SKM-1 treated with dmso at 0.1 percent for 144 hours (cell line): Measurements from ENCODE around the gene OLFM1.
"Not testable (repeated sequence)": the region's sequence is repeated elsewhere in the genome, so short reads cannot be mapped to it uniquely, and the experiment has no call there.

Source experiments
- DNase-seq: peaks from one replicate; lab custom pipeline; 2025; ENCODE audit not compliant: unreplicated experiment; lab: John Stamatoyannopoulos, UW

OLFM1 gene

GRCh38 chr9:135149901-135150300, 62.4 kb downstream of the OLFM1 start:
- DNase-seq, result not testable (repeated sequence)

- DNase-seq, result no peak
Measured at GRCh38 chr9:135150981-135151380, 63.5 kb downstream of the OLFM1 start.

GRCh38 chr9:135151757-135152613, 64.5 kb downstream of the OLFM1 start:
- DNase-seq, result no peak

- no peak for DNase-seq
Measured at GRCh38 chr9:135152614-135153334, 65.3 kb downstream of the OLFM1 start.

GRCh38 chr9:135154050-135154615, 66.7 kb downstream of the OLFM1 start:
- no peak for DNase-seq

GRCh38 chr9:135155396-135155795, 67.9 kb downstream of the OLFM1 start:
- no peak for DNase-seq

GRCh38 chr9:135156525-135157510, 69.3 kb downstream of the OLFM1 start:
- no peak for DNase-seq

- no peak for DNase-seq
Measured at GRCh38 chr9:135157856-135158563, 70.5 kb downstream of the OLFM1 start.

- no peak for DNase-seq
Measured at GRCh38 chr9:135158564-135158937, 71.1 kb downstream of the OLFM1 start.

GRCh38 chr9:135159801-135160200, 72.3 kb downstream of the OLFM1 start:
- no peak for DNase-seq

GRCh38 chr9:135160862-135161261, 73.4 kb downstream of the OLFM1 start:
- no peak for DNase-seq

- DNase-seq, result not testable (repeated sequence)
Measured at GRCh38 chr9:135162599-135162998, 75.1 kb downstream of the OLFM1 start.

GRCh38 chr9:135163023-135163780, 75.7 kb downstream of the OLFM1 start:
- DNase-seq, result no peak

- no peak for DNase-seq
Measured at GRCh38 chr9:135164036-135164435, 76.6 kb downstream of the OLFM1 start.

- no peak for DNase-seq
Measured at GRCh38 chr9:135165003-135165711, 77.7 kb downstream of the OLFM1 start.

- no peak for DNase-seq
Measured at GRCh38 chr9:135165756-135166519, 78.5 kb downstream of the OLFM1 start.

- DNase-seq, result no peak
Measured at GRCh38 chr9:135166565-135166964, 79.1 kb downstream of the OLFM1 start.

- no peak for DNase-seq
Measured at GRCh38 chr9:135167356-135167755, 79.9 kb downstream of the OLFM1 start.
